GM19025 (cell line): Measurements from ENCODE around the gene FAR2.
"Not testable (repeated sequence)": the region's sequence is repeated elsewhere in the genome, so short reads cannot be mapped to it uniquely, and the experiment has no call there.

Source experiments
- ATAC-seq: cut with Tn5 transposase; IDR thresholded peaks from one replicate; pipeline ENCODE4 v1.9.1; 2021; ENCODE audit warnings: mild to moderate bottlenecking, low read depth, moderate library complexity; ENCODE audit not compliant: unreplicated experiment

FAR2 gene

DNA sequence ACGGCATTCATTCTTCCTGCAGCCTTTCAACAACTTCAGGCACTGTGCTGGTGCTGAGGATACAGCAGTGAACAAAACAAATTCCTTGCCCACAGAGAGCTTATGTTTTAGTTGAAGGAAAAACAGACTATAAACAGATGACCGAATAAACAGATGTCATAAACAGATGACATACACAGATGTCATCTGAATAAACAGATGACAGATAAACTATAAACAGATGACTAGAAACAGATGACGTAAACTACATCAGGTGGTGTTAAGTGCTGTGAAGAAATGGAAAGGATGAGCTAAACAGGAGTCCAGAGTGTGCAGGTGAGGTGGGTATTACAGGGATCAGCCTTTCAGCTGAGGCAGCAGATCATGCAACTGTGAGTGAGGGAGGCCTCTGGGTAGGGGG is 80.9 kb downstream of the FAR2 start:
- no peak for ATAC-seq

DNA sequence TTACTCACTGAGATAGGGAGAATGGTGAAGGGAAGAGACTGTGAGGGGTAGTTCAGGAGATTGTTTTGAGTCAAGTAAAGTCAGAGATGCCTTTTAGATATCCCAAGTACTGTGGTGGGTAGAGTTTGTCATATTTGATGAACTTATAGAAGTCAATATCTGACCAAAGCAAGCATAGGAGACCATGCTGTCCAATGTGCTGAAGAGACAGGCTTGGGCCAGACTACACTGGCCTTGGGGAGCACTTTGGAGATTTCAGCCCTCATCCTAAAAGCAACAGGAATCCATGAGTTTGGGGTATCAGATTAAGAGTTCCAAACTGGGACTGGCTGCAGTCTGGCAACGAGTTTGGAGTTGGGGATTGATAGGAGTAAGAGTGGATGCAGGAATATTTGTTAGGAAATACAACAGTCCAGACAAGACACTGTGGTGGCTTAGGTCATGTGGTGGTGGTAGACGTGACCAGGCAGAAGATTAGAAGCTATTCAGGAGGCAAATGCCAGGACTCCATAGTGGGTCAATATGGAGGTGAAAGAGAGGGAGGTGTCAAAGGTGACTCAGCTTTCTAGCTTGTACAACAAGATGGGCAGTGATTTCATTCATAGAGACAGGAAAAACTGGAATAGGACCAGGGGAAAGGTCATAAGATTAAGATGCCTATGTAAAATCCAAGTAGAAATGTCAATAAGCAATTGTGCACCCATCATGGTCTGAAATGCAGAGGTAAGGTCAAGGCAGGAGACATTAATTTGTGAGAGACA is 81.9 kb downstream of the FAR2 start:
- ATAC-seq: no peak

DNA sequence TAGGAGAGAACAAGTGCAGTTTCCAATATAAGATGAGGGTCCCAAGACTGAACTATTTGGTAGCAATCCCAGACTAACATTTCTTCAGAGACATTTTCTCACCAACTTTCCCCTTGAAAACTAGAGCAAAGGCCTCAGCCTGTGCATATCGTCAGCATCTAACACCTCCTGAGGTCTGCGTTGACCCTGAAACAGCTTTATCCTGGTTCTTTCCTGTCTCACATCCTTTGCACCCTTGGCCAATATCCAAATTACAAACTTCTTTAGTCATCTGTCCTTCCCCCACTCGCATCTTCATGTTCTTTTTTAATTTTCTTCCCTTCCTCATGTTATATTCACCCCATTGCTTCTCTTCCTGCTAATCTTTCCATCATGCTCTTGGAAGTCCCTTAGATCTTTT is 83.0 kb downstream of the FAR2 start:
- no peak for ATAC-seq

DNA sequence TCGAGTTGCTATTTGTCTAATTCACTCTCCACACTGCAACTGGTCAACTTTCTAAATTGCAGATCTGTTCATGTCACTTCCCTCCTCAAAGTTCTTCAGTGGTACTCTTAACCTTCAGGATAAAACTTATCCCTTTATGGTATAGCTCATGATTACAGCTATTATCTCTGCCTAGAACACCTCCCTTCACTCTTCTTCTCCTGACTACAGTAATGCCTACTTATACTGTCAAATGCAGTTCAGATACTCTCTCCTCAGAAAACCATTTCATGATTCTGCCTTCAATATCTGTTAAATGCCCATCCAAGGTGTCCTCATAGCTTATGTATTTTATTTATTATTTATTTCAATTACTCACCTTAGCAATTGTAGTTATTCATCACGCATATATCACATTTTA is 85.5 kb downstream of the FAR2 start:
- ATAC-seq: no peak

DNA sequence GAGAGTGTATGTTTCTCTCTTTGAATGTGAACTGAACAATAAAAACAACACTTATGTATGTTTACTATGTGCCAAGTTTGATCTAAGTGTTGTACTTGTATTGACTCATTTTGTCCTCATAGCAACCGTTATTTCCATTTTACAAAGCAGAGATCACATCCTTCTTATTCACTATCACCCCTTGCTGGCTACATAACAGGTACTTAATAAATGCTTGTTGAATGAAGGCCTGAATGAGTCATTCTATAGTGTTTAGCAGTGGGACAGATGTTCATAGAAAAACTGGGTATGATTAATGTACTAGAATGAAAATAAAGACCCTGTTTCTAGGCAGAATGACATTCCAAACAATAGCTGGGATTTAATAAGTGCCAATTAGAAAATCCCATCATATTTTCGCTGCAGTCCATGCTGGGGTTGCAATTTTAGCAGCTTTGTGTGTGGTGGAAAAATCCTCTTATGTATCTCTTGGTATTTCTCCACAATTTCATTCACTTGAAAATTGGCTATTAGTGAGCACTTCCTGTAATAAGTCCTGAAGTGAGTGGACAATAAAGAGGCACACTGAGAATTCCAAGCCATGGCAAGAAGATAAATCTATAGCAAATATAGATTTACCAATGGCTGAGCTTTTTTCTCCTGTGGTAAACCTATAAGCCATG is 86.0 kb downstream of the FAR2 start:
- ATAC-seq: no peak

DNA sequence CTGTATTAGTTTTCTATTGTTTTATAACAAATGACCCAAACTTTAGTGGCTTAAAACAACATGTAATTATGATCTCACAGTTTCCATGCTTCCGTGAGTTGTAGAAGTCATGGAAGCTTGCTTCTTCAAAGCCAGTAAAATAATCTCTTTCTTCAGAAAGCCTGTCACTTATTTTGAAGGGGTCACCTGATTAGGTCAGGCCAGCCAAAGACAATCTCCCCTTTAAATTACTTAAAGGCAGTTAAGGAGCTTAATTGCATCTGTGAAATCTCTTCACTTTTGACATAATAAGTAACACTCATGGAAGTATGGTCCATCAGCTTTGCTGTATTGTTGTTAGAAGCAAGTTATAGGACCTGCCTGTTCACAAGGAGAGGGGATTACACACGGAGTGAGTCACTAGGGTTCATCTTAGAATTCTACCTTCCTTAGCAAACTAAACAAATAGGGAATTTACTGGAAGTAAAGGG is 89.8 kb downstream of the FAR2 start:
- no peak for ATAC-seq

DNA sequence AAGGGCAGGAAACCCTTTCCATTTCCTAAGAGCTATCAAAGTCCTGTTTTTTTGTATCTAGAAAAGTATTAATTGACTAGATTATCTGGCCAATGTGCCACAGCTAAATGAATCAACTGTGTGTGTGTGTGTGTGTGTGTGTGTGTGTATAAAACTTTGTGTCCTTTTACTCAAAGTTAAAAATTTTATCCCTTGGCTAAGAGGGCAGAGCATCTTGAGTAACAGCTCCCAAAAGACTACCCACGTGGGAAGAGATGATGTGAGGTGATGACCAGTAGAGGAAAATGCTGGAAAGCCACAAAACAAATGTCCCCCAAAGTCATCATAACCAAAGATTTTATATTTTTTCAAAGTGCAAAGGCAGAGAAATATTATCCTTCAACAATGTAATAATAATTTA is 90.3 kb downstream of the FAR2 start:
- no peak for ATAC-seq

DNA sequence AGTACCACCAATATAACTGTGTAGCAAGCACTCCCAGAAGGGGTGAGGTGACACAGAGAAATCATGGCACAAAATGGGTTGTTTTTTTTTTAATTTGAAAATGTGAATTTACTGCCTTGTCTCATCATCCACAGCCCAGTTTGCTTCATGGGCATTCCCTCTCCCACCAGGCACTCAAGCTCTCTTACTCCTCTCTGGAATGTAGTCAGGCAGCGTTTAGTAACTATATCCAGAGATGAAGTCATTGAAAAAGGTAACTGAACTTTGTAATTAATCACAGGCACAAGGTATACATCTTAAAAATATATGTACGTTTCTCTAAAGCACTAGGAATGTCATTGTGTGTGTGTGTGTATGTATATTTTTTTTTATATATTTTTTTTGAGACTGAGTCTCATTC is 91.4 kb downstream of the FAR2 start:
- ATAC-seq: no peak

DNA sequence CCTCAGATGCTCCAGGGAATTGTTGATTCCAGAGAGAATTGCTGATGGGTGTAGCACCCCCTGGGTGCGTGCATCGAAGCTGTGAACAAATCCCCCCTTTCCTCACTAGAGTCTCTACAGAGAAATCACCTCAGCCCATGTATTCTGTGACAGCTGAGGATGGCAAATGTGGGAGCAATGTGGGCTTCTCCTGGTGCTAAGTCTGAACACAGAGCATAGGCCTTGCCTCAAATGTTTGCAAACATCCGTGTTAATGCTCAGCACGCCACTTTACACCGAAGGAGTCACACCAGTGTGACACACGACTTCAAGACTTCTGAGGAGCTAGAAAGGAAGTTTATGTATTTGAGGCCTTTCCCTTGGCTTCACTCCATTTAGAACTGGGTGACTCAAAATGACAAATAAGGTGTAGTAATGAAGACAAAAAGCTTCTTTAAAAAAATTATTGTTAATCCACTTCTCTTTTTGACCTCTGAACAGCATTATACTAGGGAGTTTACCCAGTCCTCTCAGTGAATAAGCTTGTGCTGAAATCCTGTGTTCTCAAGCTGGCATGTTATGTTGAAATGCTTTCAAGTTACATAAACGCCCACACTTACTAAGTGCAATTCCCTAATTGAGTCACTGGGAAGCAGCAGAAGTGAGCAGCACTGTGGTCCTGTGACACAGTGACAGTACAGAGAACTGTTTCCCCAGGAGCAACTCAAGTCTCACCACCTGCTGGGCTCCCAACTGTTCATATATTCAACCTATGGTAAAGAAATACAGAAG is 92.9 kb downstream of the FAR2 start:
- ATAC-seq: peak; percentile 73

DNA sequence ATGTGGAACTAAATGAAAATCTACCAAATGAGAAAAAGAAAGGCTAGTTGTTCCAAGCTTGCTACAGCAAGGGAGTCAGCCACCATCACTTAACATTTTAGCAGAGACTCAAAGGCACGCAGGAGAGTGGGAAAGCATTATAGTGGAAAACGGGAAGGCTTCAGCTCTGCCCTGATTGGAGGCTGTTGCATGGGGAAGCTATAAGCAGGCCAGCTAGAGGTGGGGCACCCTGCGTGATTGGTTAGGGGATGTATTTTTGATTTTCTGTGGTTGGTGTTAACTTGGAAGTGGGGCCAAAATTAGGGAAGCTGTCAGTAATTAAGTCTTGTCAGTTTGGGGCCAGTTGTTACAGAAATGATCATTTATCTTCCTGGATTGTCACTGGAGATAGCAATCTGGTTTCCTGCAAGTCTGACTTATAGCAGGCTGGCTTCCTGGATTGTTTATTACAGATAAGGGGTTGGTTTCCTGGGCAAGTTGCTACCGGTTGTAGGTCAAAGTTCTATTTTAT is 93.9 kb downstream of the FAR2 start:
- ATAC-seq: no peak

DNA sequence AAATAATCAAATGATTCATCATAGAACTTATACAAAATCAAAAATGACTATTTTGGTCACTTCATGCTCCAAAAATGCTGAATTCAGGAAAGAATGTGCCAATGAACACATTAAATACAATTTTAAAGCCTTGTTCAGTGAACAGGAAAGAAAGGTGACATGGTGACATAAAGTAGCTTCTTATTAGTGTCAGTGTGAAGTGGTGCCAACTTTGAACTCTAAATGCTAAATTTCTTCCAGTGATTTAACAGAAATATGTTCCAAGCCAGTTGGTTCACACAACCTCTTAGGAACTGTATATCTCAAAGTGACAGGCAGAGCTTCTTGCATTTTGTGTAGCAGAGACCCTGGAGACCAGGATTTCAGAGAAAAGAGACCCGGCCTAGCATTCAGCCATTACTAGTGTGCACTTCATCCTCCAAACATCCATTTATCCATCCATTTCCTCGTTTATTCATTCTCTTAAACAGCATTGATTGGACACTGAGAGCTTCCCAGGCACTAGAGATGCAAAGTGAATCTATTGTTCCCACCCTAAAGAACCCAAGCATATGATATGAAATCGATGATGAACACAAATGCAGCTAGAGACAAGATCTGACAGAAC is 95.2 kb downstream of the FAR2 start:
- ATAC-seq: no peak

DNA sequence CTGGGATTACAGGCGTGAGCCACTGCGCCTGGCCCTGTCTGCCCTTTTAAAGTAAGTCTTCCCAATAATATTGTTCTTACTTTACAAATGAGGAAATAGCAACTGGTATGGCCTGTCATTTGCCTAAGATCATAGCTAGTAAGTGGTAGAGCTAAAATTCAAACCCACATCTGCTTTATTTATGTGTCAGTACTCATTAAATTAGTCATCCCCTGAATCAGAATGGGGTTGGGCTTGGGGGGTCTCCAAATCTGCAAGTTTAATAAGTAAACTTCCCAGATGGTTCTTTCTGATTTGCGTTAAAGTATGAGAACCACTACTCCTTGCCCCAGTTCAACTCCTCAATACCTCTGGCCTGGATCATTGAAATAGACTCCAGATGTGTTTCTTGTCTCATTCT is 96.2 kb downstream of the FAR2 start:
- no peak for ATAC-seq

DNA sequence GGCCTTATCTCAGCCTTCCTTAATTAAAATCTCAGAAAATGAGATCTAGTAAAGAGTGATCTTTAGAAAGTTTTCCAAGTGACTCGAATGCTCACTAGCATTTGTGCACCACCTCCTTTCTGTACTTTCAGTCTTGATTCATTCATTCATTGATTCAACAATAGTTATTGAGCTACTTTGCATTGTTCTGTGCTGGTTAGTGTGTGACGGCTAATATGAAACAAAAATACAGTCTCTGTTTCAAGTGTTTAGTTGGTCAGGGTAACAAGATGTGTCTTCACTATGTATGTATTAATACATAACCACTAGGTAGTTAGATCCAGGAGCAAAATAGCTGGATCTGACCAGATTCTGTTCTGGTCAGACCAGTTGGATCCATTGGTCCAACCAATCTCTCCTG is 100.9 kb downstream of the FAR2 start:
- ATAC-seq: no peak

DNA sequence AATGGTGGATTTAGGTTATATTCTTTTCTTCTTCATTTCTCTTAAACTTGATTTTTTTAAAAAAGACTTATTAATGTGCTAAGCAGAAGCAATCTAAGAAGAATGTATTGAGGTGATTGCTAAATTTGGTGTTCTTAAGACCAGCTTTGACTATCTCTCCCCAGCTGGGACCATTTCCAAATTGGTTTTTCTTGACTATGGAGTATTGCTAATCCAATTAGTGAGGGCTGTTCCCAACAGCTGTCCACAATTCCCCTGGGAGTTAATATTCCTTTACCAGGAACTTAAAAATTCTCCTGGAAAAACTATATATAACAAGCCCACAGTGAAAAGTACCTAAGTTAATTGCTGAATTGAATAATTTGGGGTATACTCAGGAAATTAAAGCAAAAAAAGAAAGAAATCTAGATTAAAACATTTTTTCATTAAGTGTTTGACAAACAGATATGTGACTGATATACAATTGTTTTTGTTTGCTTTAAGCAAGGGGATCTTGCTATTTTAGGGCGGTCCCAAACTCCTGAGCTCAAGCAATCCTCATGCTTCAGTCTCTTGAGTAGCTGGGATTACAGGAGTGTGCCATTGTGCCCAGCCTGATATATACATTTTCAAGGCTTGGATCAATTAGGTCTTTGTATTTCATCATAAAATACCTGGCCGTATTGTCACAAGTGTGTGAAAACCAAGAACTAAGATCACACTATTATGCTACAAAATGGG is 105.0 kb downstream of the FAR2 start:
- ATAC-seq: no peak

DNA sequence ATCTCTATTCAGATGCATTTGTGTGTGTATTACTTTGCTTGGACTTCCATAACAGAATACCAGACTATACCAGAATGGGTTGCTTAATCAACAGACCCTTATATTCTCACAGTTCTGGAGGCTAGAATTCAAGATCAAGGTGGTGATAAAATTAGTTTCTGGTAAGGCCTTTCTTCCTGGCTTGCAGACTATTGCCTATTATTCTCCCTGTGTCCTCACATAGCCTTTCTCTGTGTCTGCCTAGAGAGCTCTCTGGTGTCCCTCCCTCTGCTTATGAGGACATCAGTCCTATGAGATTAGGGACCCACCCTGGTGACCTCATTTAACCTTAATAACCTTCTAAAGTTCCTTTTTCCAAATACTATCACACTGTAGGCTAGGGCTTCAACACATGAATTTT is 106.0 kb downstream of the FAR2 start:
- ATAC-seq: no peak

DNA sequence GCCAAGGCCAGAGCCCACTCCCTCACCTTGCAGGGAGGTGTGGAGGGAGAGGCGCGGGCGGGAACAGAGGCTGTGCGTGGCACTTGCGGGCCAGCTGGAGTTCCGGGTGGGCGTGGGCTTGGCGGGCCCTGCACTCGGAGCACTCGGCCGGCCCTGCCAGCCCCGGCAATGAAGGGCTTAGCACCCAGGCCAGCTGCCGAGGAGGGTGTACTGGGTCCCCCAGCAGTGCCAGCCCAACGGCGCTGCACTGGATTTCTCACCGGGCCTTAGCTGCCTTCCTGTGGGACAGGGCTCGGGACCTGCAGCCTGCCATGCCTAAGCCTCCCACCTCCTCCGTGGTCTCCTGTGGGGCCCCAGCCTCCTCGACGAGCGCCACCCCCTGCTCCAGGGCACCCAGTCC is 107.5 kb downstream of the FAR2 start:
- no peak for ATAC-seq

DNA sequence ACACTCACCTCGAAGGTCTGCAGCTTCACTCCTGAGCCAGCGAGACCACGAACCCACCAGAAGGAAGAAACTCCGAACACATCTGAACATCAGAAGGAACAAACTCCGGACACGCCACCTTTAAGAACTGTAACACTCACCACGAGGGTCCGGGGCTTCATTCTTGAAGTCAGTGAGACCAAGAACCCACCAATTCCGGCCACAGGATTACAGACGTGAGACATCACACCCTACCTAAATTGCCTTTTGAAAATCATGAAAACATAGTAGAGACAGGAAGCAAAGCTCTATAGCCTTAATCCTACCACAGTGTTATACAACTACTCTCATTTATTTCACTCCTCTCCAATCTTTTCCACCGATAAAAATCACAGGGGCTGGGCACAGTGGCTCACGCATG is 108.6 kb downstream of the FAR2 start:
- ATAC-seq: not testable (repeated sequence)

DNA sequence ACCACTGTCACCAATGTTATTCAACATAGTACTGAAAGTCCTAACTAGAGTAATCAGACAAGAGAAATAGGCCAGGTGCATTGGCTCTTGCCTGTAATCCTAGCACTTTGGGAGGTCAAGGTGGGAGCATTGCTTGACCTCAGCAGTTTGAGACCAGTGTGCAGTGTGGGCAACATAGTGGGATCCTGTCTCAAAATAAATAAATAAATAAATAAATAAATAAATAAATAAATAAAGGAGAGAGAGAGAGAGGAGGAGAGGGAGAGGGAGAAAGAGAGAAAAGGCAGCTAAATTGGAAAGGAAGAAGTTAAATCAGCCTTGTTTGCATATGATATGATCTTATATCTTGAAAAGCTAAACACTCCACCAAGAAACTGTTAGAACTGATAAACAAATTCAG is 115.3 kb downstream of the FAR2 start:
- ATAC-seq: no peak

DNA sequence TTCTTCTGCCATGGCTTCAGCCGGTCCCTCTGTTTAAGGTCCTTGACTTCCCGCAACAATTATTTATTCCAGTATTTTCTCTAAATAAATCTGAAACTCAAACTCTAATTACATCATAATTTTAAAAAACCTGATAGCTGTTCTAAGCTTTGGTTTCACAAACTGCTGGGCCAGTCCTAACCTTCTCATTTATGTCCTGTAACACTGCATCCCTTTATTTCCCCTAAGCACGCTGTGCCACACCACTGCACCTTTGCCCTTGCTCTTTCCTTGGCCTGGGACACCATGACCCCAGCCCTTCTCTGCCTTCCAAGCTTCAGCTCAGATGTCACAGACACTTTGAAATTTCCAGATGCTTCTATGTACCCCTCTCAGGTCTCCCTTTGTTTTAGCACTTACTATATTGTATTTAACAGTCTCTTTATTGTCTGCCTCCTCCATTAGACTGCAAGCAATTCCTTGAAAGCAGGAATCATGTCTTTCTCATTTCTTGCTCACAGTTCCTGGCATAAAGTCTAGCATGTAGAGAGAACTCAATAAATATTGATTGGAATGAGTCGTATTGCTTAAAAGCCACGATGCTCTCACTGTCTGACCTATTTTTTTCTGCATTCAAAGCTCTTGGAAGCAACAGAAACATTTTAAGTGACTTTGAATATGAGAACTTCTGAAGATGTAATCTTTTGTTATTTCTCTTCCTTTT is 120.8 kb downstream of the FAR2 start:
- ATAC-seq: no peak

DNA sequence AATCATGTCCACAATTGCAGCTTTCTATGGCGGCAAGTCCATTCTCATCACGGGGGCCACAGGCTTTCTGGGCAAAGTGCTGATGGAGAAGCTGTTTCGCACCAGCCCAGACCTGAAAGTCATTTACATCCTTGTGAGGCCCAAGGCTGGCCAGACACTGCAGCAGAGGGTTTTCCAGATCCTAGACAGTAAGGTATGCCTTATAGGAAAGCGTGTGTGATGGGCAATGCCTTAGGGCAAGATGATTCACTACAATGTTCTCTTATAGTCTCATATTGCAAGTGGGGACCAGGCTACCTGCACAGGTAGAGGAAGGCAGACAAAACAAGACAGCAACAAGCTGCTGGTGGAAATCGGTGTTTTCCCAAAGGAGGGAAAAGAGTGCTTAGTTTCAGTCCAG is 121.4 kb downstream of the FAR2 start:
- ATAC-seq: no peak
